ENCODE measurements around the gene AVPI1. TPM values are rescaled to one million over a fixed set of nuclear protein-coding genes. Genes with fewer than 3 reads are reported as not detected.

The AVPI1 gene
- total and polyA plus RNA-seq, 10 of the 15 experiments (the other 5 are each of a cell fraction or from before 2014, with no cell fraction given) = 0.08 to 1.4 (median 0.84) TPM

GRCh38 chr10:97650726-97651125 is 36.3 kb downstream of the AVPI1 start:
- in situ Hi-C loops (cut with MboI) = no loop called here
- POLR2A ChIA-PET = interaction anchor here (1.0 kb wide), 1 partner anchor 12 kb away, joined by 3 read pairs; no protein-coding TSS in a partner anchor
- Histone ChIP-seq H2AFZ (ENCODE audit: control insufficient read depth, low read depth, low read length) (no peak overlapping the region), H3K4me1 (ENCODE audit: control insufficient read depth, insufficient read depth, low read length) (peaks cover 7% of the 10 kb centered on the region), H3K4me2 (ENCODE audit: control insufficient read depth, insufficient read depth) (no peak overlapping the region), H3K27me3 (replicated peaks in 1 of 2; ENCODE audit: control insufficient read depth in 2 of 2, insufficient read depth in 2 of 2, low read length in 1 of 2) (no peaks in the 10 kb centered on the region), H3K4me3 (no peak overlapping the region), H3K9ac (ENCODE audit: control insufficient read depth, insufficient read depth, low read length) (no peak overlapping the region), H3K27ac (ENCODE audit: control insufficient read depth, insufficient read depth) (no peak overlapping the region), H3K79me2 (ENCODE audit: control insufficient read depth, insufficient read depth, low read length) (peaks cover 5% of the 10 kb centered on the region), H3K9me3 (replicated peaks; ENCODE audit: control insufficient read depth, insufficient read depth, low read length) (no peaks in the 10 kb centered on the region), H3K36me3 (ENCODE audit: control insufficient read depth in 2 of 2, insufficient read depth in 2 of 2, low read length in 1 of 2) (peaks cover 4 to 5% of the 10 kb centered on the region in 2 experiments; a peak in 2 of 4 replicates), H4K20me1 (ENCODE audit: control insufficient read depth, insufficient read depth) (no peaks in the 10 kb centered on the region)
- SMC1A ChIA-PET (ENCODE audit: uncharacterized antibody, unreplicated experiment) = no interaction called here
- no peak for TF ChIP-seq ATF7 (IDR thresholded peaks at IDR 0.05; ENCODE audit: low read depth)
- no peak for TF ChIP-seq CBFB (IDR thresholded peaks at IDR 0.05; ENCODE audit: low read depth)
- no peak for TF ChIP-seq SREBF2 (IDR thresholded peaks at IDR 0.05; ENCODE audit: low read length)
- TF ChIP-seq E2F4 (IDR thresholded peaks at IDR 0.05; ENCODE audit: low read depth, low read length) = no peak
- TF ChIP-seq SMC3 (IDR thresholded peaks at IDR 0.05; ENCODE audit: borderline replicate concordance, low read length) = no peak
- TF ChIP-seq HDGF (IDR thresholded peaks at IDR 0.05) = no peak
- no peak for TF ChIP-seq ZNF622 (IDR thresholded peaks at IDR 0.05)
- no peak for TF ChIP-seq CREM (IDR thresholded peaks at IDR 0.05; ENCODE audit: low read depth)
- TF ChIP-seq BACH1 (IDR thresholded peaks at IDR 0.05; ENCODE audit: borderline replicate concordance) = no peak
- no peak for TF ChIP-seq SUPT20H (IDR thresholded peaks at IDR 0.05; ENCODE audit: borderline replicate concordance, control insufficient read depth, low read depth, low read length)
- TF ChIP-seq RFX5 (IDR thresholded peaks at IDR 0.05; ENCODE audit: low read depth, low read length) = no peak
- TF ChIP-seq NFYB (IDR thresholded peaks at IDR 0.05; ENCODE audit: insufficient read depth, low read depth, low read length) = no peak
- TF ChIP-seq HCFC1 (IDR thresholded peaks at IDR 0.05; ENCODE audit: low read length) = no peak
- no peak for TF ChIP-seq NKRF (conservative IDR thresholded peaks at IDR 0.05)
- TF ChIP-seq HSF1 (IDR thresholded peaks at IDR 0.05; ENCODE audit: low read depth, low read length) = no peak
- TF ChIP-seq LARP7 (IDR thresholded peaks at IDR 0.05) = no peak
- no peak for TF ChIP-seq RB1 (IDR thresholded peaks at IDR 0.05; ENCODE audit: borderline replicate concordance)
- no peak for TF ChIP-seq ZZZ3 (IDR thresholded peaks at IDR 0.05; ENCODE audit: control insufficient read depth, insufficient read length, low read depth)
- TF ChIP-seq POLR2A (IDR thresholded peaks at IDR 0.05; ENCODE audit: low read depth, low read length) = no peak
- no peak for ATAC-seq
- CTCF ChIA-PET = no interaction called here
- no peak for FAIRE-seq
- intact Hi-C loops (cut with micrococcal nuclease; ENCODE audit: unreplicated experiment) = no loop called here
- WGBS (ENCODE audit: insufficient coverage, insufficient replicate concordance, low lambda C conversion rate, missing lambda C conversion rate) = 98% methylated on average over 3 of the region's 3 CpGs
- RAD21 ChIA-PET (ENCODE audit: unreplicated experiment) = no interaction called here
- no TSS peak for BruUV-seq (replicated peaks)
- DNase-seq (ENCODE audit: low read depth, low spot score) = no peak
